Retina (tissue), 1 donor: ENCODE results near the gene BMF.
A peak's percentile ranks its signal among the peaks of the same experiment; 100 is the strongest.

Source experiments
- DNase-seq: peaks from one replicate; pipeline ENCODE4 v3.0.0-alpha.2; 2016

BMF gene

GRCh38 chr15:40062816-40063562 lies 45.7 kb downstream of the BMF start:
- no peak for DNase-seq

DNA sequence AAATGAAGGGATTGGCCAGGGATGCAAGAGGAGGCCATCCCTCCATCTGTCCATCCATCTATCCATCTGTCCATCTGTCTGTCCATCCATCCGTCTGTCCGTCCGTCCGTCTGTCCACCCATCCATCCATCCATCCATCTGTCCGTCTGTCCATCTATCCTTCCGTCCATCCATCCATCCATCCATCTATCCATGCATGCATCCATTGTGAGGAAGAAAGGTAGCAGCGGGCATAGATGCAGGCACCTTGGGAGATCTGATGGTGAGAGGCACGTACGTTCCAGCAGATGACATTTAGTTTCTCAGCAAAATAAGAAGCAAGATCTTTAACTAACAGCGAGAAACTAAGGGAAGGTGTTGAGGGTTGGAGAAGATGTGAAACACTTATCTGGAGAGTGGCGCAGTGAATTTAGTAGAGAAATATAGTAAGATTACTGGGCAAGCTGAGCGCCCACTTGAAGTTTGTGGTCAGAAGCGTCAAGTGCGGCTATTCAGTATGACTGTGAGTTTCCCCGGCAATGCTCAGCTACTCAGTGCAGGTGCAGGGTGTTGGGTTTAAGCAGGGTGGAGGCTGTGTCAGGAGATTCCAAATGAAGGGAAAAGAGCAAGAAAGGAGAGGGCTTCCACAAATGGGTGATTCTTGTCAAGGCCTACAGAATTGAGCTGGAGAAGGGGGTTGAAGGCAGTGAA lies 47.3 kb downstream of the BMF start:
- no peak for DNase-seq

DNA sequence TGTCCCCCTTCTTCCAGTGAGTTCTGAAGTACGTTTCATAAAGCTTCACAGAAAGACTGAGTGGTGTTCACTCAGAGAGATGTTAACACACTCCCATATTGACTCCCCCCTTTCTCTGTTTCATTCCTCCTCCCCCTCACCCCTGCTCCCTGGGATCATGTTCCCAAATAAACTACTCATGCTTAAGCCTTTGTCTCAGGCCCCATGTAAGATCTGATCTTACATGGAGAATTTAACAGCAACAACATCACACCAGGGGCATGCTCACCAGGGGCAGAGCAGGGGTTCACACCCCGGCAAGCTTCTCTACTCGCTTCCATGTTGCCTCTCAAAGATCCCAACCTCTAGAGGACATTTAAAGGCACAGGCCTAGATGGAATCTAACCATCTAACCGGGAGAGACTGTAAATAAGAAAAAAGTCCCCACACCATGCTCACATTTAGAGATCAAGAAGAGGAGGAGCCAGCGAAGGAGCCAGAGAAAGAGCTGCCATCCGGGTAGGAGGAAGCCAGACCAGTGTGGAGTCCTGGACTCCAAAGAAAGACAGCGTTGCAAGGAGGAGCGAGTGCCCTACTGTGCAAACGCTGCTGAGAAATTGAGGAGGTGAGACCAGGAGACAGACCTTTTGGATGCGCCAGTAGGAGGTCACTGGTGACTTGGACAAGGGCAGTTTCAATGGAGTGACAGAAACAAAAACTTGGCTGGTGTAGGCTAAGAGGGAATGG lies 48.3 kb downstream of the BMF start:
- DNase-seq, result no peak

DNA sequence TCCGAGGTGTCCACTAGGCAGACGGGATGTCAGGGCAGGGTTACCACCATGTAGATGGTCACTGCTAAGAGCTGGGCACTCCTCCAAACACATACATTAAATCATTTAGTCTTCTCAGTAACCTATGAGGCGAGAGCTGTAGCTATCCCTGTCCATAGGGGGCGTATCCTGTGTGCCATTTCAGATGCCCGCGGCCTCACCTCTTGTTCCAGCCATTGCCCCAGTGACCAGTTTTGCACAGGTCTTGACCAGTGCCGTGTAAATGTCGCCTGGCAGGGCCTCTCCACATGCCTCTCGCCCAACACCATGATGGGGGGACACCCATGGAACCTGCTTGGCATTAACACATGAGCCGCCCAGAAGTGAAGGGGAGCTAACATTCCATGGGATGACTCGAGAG lies 48.9 kb downstream of the BMF start:
- DNase-seq, result no peak

DNA sequence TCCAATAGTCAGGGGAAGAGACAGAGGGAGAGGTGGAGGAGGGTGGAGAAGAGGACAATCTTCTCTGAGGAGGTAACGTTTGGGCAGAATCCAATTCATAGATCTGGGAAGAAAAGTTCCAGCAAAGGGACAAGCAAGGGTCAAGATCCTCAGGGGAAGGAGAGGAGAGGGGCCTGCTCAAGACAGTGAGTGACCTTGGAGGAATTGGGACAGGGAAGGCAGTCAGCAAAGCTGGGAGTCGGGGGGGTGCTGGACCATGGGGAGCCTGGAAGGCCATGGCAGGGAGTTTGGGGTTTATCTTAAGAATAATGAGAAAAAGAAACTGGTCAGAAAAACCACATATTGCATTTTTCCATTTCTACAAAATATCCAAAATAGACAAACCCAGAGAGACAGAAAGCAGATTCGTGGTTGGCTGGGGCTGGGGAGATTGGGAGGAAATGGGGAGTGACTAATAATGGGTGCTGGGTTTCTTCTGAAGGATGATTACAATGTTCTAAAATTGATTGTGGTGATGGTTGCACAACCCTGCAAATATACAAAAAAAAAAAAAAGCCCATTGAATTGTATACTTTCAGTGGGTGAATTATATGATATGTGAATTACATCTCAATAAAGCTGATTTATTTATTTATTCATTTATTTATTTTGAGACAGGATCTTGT lies 50.1 kb downstream of the BMF start:
- no peak for DNase-seq

DNA sequence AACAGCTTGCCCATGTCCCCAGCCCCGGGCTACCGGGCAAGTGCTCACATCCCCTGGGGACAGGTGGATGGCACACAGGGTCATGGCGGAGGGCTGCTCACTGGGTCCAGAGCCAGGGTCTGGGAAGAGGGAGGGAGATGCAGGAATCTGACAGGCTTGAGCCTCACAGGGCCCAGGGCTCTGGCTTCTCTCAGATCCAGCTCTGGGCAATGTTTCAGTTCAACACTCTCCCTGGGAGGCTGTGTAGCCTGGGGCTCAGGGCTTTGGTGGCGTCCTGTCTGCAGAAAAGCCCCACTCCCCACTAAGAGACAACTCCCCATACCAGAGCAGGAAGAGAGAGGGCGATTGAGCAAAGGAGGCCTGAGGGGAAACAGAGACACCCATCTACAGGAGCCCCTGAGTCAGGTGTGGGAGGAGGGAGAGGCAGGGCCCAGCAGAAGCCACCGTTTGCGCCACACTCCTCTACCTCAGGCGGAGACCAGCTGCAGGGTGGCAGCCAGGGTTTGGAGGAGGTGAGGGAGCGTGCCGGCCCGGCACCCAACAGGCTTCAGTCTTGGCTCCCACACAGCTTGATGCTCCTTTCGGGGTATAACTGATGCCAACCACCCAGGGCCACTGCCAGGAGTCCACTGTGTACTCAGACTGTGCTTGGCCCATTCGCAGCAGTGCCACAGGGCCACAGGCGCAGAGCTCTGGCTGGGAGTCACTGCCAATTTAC lies 52.9 kb downstream of the BMF start:
- no peak for DNase-seq

GRCh38 chr15:40054855-40055575 lies 53.7 kb downstream of the BMF start:
- no peak for DNase-seq

DNA sequence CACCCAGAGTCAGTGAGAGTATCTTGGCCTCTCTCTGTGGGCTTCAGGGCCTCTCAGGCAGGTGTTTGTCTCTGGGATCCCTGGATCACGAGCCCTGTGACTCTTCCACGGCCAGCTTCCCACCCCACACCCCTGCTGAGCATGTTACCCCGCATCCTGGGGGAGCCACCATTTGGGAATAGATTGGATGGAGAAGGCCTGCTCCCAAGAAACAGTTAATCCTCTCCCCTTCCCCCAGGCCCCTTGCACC lies 54.1 kb downstream of the BMF start:
- no peak for DNase-seq

GRCh38 chr15:40053831-40054604 lies 54.7 kb downstream of the BMF start:
- no peak for DNase-seq

- no peak for DNase-seq
Measured at GRCh38 chr15:40053079-40053830, 55.4 kb downstream of the BMF start.

DNA sequence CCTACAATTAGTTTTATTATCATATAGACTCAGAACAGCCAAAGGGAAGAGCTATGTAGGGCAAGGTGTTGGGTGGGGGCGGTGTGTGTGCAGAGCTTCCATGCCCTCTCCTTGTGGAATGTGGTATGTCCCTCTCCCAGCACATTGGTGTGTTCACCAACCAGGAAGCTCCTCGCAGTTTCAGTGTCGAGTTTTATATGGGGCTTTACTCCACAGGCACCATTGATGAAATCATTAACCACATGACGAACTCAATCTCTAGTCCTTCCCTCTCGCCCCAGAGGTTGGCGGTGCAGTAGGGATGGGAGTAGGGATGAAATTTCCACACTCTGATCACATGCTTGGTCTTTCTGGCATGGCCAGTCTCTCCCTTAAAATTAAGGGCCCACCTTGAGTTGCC lies 56.1 kb downstream of the BMF start:
- no peak for DNase-seq

GRCh38 chr15:40051616-40052415 lies 56.9 kb downstream of the BMF start:
- DNase-seq, result no peak

DNA sequence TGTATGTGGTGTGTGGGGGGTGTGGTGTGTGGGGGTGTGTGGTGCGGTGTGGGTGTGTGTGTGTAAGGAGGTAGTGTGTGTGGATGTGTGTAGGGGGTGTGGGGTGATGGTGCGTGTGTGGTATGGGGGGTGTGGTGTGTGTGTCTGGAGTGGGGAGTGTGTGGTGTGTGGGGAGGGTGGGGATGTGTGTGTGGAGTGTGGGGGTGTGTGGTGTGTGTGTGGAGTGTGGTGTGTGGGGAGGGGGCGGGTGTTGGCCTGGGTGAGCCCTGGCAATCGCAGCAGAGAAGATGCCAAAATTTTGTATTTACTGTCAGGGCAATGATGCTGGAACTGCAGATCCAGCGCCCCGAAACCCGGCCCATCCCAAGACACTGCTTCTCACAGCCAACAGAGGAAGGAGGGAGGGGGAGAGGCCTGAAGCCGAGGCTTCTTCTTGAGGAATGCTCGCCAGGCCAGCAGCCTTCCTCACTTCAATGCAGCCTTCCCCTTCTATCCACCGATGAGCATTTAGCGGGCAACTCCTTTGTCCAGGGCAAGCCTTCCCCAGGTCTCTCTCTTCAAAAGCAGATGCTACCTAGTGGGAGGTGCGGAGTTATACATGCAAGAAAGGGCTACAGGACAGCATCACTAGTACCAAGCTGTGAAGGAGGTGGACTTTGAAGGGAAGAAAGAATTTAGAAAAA lies 57.8 kb downstream of the BMF start:
- peak; percentile 29 for DNase-seq

DNA sequence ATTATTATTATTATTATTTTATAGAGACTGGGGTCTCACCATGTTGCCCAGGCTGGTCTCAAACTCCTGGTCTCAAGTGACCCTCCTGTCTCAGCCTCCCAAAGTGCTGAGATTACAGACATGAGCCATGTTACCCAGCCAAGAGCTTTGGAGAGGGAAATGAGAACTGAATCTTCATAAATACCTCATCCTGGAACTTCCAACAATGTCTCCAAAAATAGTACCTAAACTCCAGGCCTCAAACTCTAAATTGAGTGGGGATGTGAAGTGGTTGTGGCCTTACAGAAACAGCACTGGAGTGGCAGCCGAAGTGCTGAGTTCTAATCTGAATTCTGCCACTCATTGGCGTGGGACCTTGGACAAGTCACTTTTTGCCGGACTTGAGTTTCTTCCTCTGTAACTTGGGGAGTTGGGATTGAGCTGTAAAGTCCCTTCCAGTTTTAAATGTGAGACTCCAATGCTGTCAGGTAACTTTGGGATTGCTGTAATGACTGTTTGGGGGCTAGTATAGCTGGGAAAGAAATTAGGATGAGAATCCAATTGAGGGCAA lies 59.7 kb downstream of the BMF start:
- DNase-seq, result no peak

- no peak for DNase-seq
Measured at GRCh38 chr15:40048211-40048792, 60.4 kb downstream of the BMF start.

DNA sequence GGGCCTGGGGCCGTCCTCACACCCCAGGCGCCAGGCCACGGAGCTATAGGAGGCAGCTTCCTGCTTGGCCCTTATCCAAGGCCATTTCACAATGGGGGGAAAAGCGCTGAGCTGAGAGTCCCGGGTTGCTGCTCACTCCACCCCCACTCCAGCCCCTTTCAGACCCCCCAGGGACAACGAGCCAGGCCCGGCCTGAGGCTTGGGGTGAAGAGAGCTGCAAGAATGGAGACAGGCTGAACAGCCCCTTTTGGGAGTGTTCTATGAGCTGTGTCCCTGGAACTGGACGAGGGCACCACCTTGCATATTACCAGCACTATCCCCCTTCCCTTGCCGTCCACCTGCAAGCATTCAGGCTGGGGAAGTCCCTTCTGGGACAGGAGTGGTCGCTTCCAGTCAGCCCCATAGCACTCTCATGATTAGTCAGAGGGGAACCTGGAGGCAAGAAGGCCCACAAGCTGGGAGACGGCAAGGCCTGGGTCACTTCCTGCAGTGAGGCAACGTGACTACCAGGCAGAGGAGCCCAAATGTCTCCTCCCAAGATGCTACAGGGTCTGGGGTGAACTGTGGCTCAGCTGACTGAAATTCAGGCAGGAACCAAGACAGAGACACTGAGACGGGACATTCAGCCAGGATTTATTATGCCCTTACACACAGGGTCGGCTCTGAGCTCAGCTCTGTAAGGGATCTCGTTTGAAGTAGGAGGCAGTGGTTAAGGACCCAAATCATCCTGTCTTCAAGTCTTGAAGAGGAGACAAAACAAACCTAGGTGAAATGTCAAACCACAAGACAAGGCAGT lies 61.1 kb downstream of the BMF start:
- DNase-seq, result no peak

DNA sequence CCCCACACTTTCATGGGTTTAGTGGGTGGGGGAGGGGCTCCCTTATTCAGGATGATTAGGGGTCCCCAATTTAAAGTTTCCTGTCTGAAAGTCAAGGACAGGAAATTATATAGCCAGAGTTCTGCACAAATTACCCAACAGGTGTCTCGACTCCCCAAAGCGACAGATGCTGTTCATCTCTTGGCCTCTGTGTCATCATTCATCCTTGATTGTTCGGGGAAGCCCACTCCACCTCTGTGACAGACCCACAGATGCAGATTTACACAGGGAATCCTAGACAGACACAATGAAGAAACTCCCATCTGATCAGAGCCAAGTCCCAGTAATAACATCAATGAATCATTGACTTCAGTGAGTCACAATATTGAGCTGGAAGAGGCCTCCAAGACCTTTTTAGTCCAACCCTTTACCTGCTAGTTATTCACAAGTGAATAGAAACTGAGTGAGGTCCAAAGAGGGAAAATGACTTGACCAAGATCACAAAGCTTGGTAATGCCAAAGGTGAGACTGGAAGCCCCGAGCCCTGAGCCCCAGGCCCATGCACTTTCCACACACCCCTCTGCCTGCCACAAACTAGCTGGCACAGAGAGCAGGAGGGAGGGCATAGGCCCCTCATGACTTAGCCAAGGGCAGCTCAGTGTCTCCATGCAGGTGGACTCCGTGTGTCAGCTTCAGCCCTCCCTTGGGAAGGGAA lies 61.8 kb downstream of the BMF start:
- no peak for DNase-seq
